HEK293 (cell line): ENCODE measurements around the gene CIZ1.

ENCODE experiments used
- AEBP2 ChIP-seq: fragments of 450-650 bp; formaldehyde crosslinking; IDR thresholded peaks from 2 replicates; pipeline ENCODE4 v1.5.1; 2016; ENCODE audit warnings: missing biosample characterization, missing genetic modification characterization, borderline replicate concordance
- BCL11A ChIP-seq: fragments of 450-650 bp; formaldehyde crosslinking; IDR thresholded peaks from 2 replicates; pipeline ENCODE4 v1.5.1; 2016; ENCODE audit warnings: low read depth, missing biosample characterization, missing genetic modification characterization
- CTCF ChIP-seq: fragments of 450-650 bp; formaldehyde crosslinking; IDR thresholded peaks from 2 replicates; pipeline ENCODE4 v1.5.1; 2016; ENCODE audit warnings: missing biosample characterization, missing genetic modification characterization
- KLF10 ChIP-seq: fragments of 450-650 bp; IDR thresholded peaks from 2 replicates; pipeline ENCODE4 v1.5.1; 2018; ENCODE audit warnings: missing biosample characterization, mild to moderate bottlenecking, missing genetic modification characterization
- PRDM4 ChIP-seq: fragments of 450-650 bp; formaldehyde crosslinking; IDR thresholded peaks from 2 replicates; pipeline ENCODE4 v1.5.1; 2017; ENCODE audit warnings: missing biosample characterization, missing genetic modification characterization
- SCRT1 ChIP-seq: fragments of 450-650 bp; formaldehyde crosslinking; IDR thresholded peaks from 2 replicates; pipeline ENCODE4 v1.5.1; 2016; ENCODE audit warnings: missing biosample characterization, missing genetic modification characterization, borderline replicate concordance
- ZNF394 ChIP-seq: fragments of 450-650 bp; formaldehyde crosslinking; IDR thresholded peaks from 2 replicates; pipeline ENCODE4 v1.5.1; 2016; ENCODE audit warnings: missing biosample characterization, missing genetic modification characterization, mild to moderate bottlenecking, moderate library complexity, borderline replicate concordance
- ZNF514 ChIP-seq: fragments of 450-650 bp; formaldehyde crosslinking; IDR thresholded peaks from 2 replicates; pipeline ENCODE4 v1.5.1; 2016; ENCODE audit warnings: missing biosample characterization, missing genetic modification characterization
- ZNF624 ChIP-seq: fragments of 450-650 bp; formaldehyde crosslinking; IDR thresholded peaks from 2 replicates; pipeline ENCODE4 v1.5.1; 2017; ENCODE audit warnings: missing biosample characterization, missing genetic modification characterization

- TF ChIP-seq ZNF514 (tag by site-specific recombination) (no peak), CTCF (tag by site-specific recombination) (no peak), KLF10 (tag by site-specific recombination) (no peak), SCRT1 (no peak), AEBP2 (tag by site-specific recombination) (no peak), BCL11A (tag by site-specific recombination) (no peak), ZNF394 (tag by site-specific recombination) (no peak), ZNF624 (no peak), PRDM4 (tag by site-specific recombination) (no peak)
These were observed 611 bp downstream of the CIZ1 start for GRCh38 chr9:128190516-128191405.
